Thymus (tissue), 11 donors: Measurements from ENCODE around the gene TECPR1. TPM values are rescaled to one million over a fixed set of nuclear protein-coding genes. Genes with fewer than 3 reads are reported as not detected.

Source experiments
- DNase-seq, 9 donors: peaks; one replicate each; pipeline ENCODE4 v3.0.0-alpha.2; 2013; ENCODE audit warnings: low spot score in 9 of 9, low read depth in 6 of 9, missing footprints in 1 of 9
- H3K27ac ChIP-seq, 2 donors: one replicate each; pipeline ENCODE4 v1.5.1; 2013; ENCODE audit warnings: control low read depth in 1 of 2, low read depth in 1 of 2, low read length in 1 of 2, mild to moderate bottlenecking in 1 of 2, moderate library complexity in 1 of 2
- H3K27me3 ChIP-seq, 2 donors: one replicate each; pipeline ENCODE4 v1.5.1; 2013; ENCODE audit warnings: low read length in 1 of 2; ENCODE audit not compliant: control insufficient read depth in 2 of 2, insufficient read depth in 1 of 2
- H3K36me3 ChIP-seq, 2 donors: one replicate each; pipeline ENCODE4 v1.5.1; 2013; ENCODE audit warnings: low read length in 1 of 2, mild to moderate bottlenecking in 1 of 2, moderate library complexity in 1 of 2; ENCODE audit not compliant: control insufficient read depth in 2 of 2, insufficient read depth in 2 of 2
- H3K4me1 ChIP-seq, 2 donors: one replicate each; pipeline ENCODE4 v1.5.1; 2013; ENCODE audit warnings: low read length in 2 of 2; ENCODE audit not compliant: control insufficient read depth in 2 of 2, insufficient read depth in 2 of 2
- H3K4me3 ChIP-seq, 2 donors: one replicate each; pipeline ENCODE4 v1.5.1; 2013; ENCODE audit warnings: low read length in 2 of 2, control low read depth in 1 of 2, mild to moderate bottlenecking in 1 of 2
- H3K9me3 ChIP-seq, 2 donors: one replicate each; pipeline ENCODE4 v1.5.1; 2013; ENCODE audit warnings: low read length in 1 of 2, mild to moderate bottlenecking in 1 of 2; ENCODE audit not compliant: control insufficient read depth in 2 of 2, insufficient read depth in 1 of 2
- WGBS: extraction: QIAGEN DNeasy Blood & Tissue Kit; methylation state at CpG from one replicate; pipeline ENCODE4 v1.1.7; 2013; 5-methylcytosine and 5-hydroxymethylcytosine counted together
- polyA plus RNA-seq: library from polyadenylated mRNA; stranded (reverse); fragments of 200-250 nt; gene quantifications from one replicate; pipeline ENCODE4 v1.2.3, GENCODE V29; 2013
- total RNA-seq: library from RNA; stranded (reverse); fragments of 120-200 nt; gene quantifications from one replicate; pipeline ENCODE4 v1.2.4, GENCODE V29; 2013
- donor health status: healthy.

The TECPR1 gene
- total and polyA plus RNA-seq, 2 donors, result 12.7 to 30.0 TPM

- H3K4me3 ChIP-seq, result no peak overlapping the region
- no peak for DNase-seq
- no peaks in the 10 kb centered on the region for H3K4me1 ChIP-seq
- H3K36me3 ChIP-seq, result peaks cover 51 to 57% of the 10 kb centered on the region in 2 donors
- WGBS, result 95% methylated on average over 37 of the region's 37 CpGs
- H3K27me3 ChIP-seq, result no peaks in the 10 kb centered on the region
- no peak overlapping the region for H3K27ac ChIP-seq
- H3K9me3 ChIP-seq, result peaks cover 0 to 4% of the 10 kb centered on the region in 2 donors
Observed at GRCh38 chr7:98193474-98194180, 58.4 kb downstream of the TECPR1 start.

GRCh38 chr7:98192781-98193457 is 59.1 kb downstream of the TECPR1 start:
- no peaks in the 10 kb centered on the region for H3K4me1 ChIP-seq
- no peaks in the 10 kb centered on the region for H3K9me3 ChIP-seq
- H3K36me3 ChIP-seq, result peaks cover 53 to 57% of the 10 kb centered on the region in 2 donors
- H3K27ac ChIP-seq, result no peak overlapping the region
- H3K4me3 ChIP-seq, result no peak overlapping the region
- DNase-seq, result no peak
- WGBS, result 98% methylated on average over 22 of the region's 22 CpGs
- H3K27me3 ChIP-seq, result no peaks in the 10 kb centered on the region

GRCh38 chr7:98191668-98192431 is 60.2 kb downstream of the TECPR1 start:
- no peak overlapping the region for H3K27ac ChIP-seq
- no peaks in the 10 kb centered on the region for H3K9me3 ChIP-seq
- H3K4me3 ChIP-seq, result no peak overlapping the region
- H3K4me1 ChIP-seq, result no peaks in the 10 kb centered on the region
- WGBS, result 98% methylated on average over 32 of the region's 32 CpGs
- peaks cover 55 to 57% of the 10 kb centered on the region in 2 donors for H3K36me3 ChIP-seq
- no peak for DNase-seq
- no peaks in the 10 kb centered on the region for H3K27me3 ChIP-seq

GRCh38 chr7:98189559-98189958 is 62.5 kb downstream of the TECPR1 start:
- Histone ChIP-seq H3K9me3 (no peaks in the 10 kb centered on the region), H3K4me3 (no peak overlapping the region), H3K4me1 (no peaks in the 10 kb centered on the region), H3K27me3 (no peaks in the 10 kb centered on the region), H3K27ac (no peak overlapping the region), H3K36me3 (peaks cover 49 to 51% of the 10 kb centered on the region in 2 donors)
- 93% methylated on average over 11 of the region's 11 CpGs for WGBS
- no peak for DNase-seq

- Histone ChIP-seq H3K9me3 (no peaks in the 10 kb centered on the region), H3K4me1 (no peaks in the 10 kb centered on the region), H3K27ac (no peak overlapping the region), H3K4me3 (no peak overlapping the region), H3K36me3 (peaks cover 25 to 30% of the 10 kb centered on the region in 2 donors), H3K27me3 (no peaks in the 10 kb centered on the region)
- no peak for DNase-seq
- 94% methylated on average over 1 of the region's 1 CpG for WGBS
Observed at GRCh38 chr7:98187138-98187502, 64.9 kb downstream of the TECPR1 start.

- Histone ChIP-seq H3K4me1 (no peaks in the 10 kb centered on the region), H3K9me3 (no peaks in the 10 kb centered on the region), H3K36me3 (peaks cover 19 to 25% of the 10 kb centered on the region in 2 donors), H3K27me3 (no peaks in the 10 kb centered on the region), H3K4me3 (no peak overlapping the region), H3K27ac (no peak overlapping the region)
- WGBS, result 97% methylated on average over 9 of the region's 9 CpGs
- DNase-seq, result no peak
Observed at GRCh38 chr7:98186452-98187137, 65.4 kb downstream of the TECPR1 start.

- Histone ChIP-seq H3K36me3 (peaks cover 11 to 16% of the 10 kb centered on the region in 2 donors), H3K4me3 (no peak overlapping the region)
- 98% methylated on average over 7 of the region's 7 CpGs for WGBS
Observed at GRCh38 chr7:98185101-98185500, 66.9 kb downstream of the TECPR1 start.

GRCh38 chr7:98180751-98181150 is 71.3 kb downstream of the TECPR1 start:
- Histone ChIP-seq H3K4me3 (no peak overlapping the region), H3K4me1 (no peaks in the 10 kb centered on the region), H3K27me3 (no peaks in the 10 kb centered on the region), H3K9me3 (no peaks in the 10 kb centered on the region), H3K36me3 (peaks cover 10 to 13% of the 10 kb centered on the region in 2 donors), H3K27ac (no peak overlapping the region)
- 95% methylated on average over 8 of the region's 8 CpGs for WGBS
- no peak for DNase-seq

More at GRCh38 chr7:98185101-98185500, 66.9 kb downstream of the TECPR1 start:
- H3K27ac ChIP-seq, result no peak overlapping the region
- no peaks in the 10 kb centered on the region for H3K4me1 ChIP-seq
- H3K27me3 ChIP-seq, result no peaks in the 10 kb centered on the region
- DNase-seq, result no peak
- no peaks in the 10 kb centered on the region for H3K9me3 ChIP-seq
